ENCODE results near the gene THSD4. TPM values are rescaled to one million over a fixed set of nuclear protein-coding genes. Genes with fewer than 3 reads are reported as not detected.

THSD4 gene
- total RNA-seq, 1 donor from 2014 or later: 73.5 TPM

- TF ChIP-seq CTCF (conservative IDR thresholded peaks at IDR 0.05; ENCODE audit: low read depth, low read length): no peak
- H3K4me3 ChIP-seq (ENCODE audit: low read depth, low read length): no peak overlapping the region
- DNase-seq (ENCODE audit: low read depth): no peak
Measured at GRCh38 chr15:71250936-71251583, 135.8 kb downstream of the THSD4 start.

- no peak for TF ChIP-seq CTCF (conservative IDR thresholded peaks at IDR 0.05; ENCODE audit: low read depth, low read length)
- H3K4me3 ChIP-seq (ENCODE audit: low read depth, low read length): no peak overlapping the region
- DNase-seq (ENCODE audit: low read depth): no peak
Measured at GRCh38 chr15:71251584-71252043, 136.3 kb downstream of the THSD4 start.

GRCh38 chr15:71252044-71252739 lies 136.9 kb downstream of the THSD4 start:
- DNase-seq (ENCODE audit: low read depth): no peak
- no peak for TF ChIP-seq CTCF (conservative IDR thresholded peaks at IDR 0.05; ENCODE audit: low read depth, low read length)
- no peak overlapping the region for H3K4me3 ChIP-seq (ENCODE audit: low read depth, low read length)

GRCh38 chr15:71252740-71253047 lies 137.4 kb downstream of the THSD4 start:
- no peak overlapping the region for H3K4me3 ChIP-seq (ENCODE audit: low read depth, low read length)
- TF ChIP-seq CTCF (conservative IDR thresholded peaks at IDR 0.05; ENCODE audit: low read depth, low read length): no peak
- DNase-seq (ENCODE audit: low read depth): no peak

- TF ChIP-seq CTCF (conservative IDR thresholded peaks at IDR 0.05; ENCODE audit: low read depth, low read length): no peak
- no peak overlapping the region for H3K4me3 ChIP-seq (ENCODE audit: low read depth, low read length)
- DNase-seq (ENCODE audit: low read depth): no peak
Measured at GRCh38 chr15:71254491-71254890, 139.2 kb downstream of the THSD4 start.

- DNase-seq (ENCODE audit: low read depth): no peak
- H3K4me3 ChIP-seq (ENCODE audit: low read depth, low read length): no peak overlapping the region
- TF ChIP-seq CTCF (conservative IDR thresholded peaks at IDR 0.05; ENCODE audit: low read depth, low read length): peak; percentile 22
Measured at GRCh38 chr15:71256934-71257664, 141.8 kb downstream of the THSD4 start.

Measured in epithelial cell of proximal tubule (primary cell).